CD14-positive monocyte (primary cell): ENCODE results near the gene DHX15. TPM values are rescaled to one million over a fixed set of nuclear protein-coding genes. Genes with fewer than 3 reads are reported as not detected.

Source experiments
- DNase-seq, 3 donors: peaks; one replicate each; pipeline ENCODE4 v3.0.0-alpha.2; 2011 to 2022
- H2AFZ ChIP-seq: 2 replicates; pipeline ENCODE4 v1.6.0; 2012; ENCODE audit warnings: mild to moderate bottlenecking, low read depth, low read length, inconsistent platforms; ENCODE audit not compliant: insufficient read depth, poor library complexity, severe bottlenecking
- H3K27ac ChIP-seq, 2 donors: 1 replicate in 1 of 2; 2 replicates in 1 of 2; pipeline ENCODE4 v1.5.1; 2012 to 2013; ENCODE audit warnings: low read length in 2 of 2, control low read depth in 1 of 2, inconsistent platforms in 1 of 2, low read depth in 1 of 2, mild to moderate bottlenecking in 1 of 2
- H3K27me3 ChIP-seq, 2 donors: one replicate each; pipeline versions ENCODE4 v1.6.0 to v1.6.1; 2011 to 2013; ENCODE audit warnings: low read length in 2 of 2; ENCODE audit not compliant: control insufficient read depth in 2 of 2, insufficient read depth in 2 of 2
- H3K36me3 ChIP-seq, 2 donors: replicated peaks in 1 of 2; 1 replicate in 1 of 2; 2 replicates in 1 of 2; pipeline versions ENCODE4 v1.5.1 to v1.6.1; 2012 to 2013; ENCODE audit warnings: low read length in 2 of 2, control low read depth in 1 of 2, inconsistent platforms in 1 of 2, mild to moderate bottlenecking in 1 of 2; ENCODE audit not compliant: insufficient read depth in 2 of 2, control insufficient read depth in 1 of 2
- H3K4me1 ChIP-seq, 2 donors: 1 replicate in 1 of 2; 2 replicates in 1 of 2; pipeline versions ENCODE4 v1.5.1 to v1.6.1; 2012 to 2013; ENCODE audit warnings: low read length in 2 of 2, control low read depth in 1 of 2, inconsistent platforms in 1 of 2, mild to moderate bottlenecking in 1 of 2, moderate library complexity in 1 of 2; ENCODE audit not compliant: insufficient read depth in 2 of 2, control insufficient read depth in 1 of 2
- H3K4me2 ChIP-seq: replicated peaks from 2 replicates; pipeline ENCODE3; 2012; ENCODE audit warnings: low read length, moderate library complexity, mild to moderate bottlenecking; ENCODE audit not compliant: poor library complexity, severe bottlenecking; ENCODE audit errors: extremely low read depth
- H3K4me3 ChIP-seq, 3 experiments: fragments of 200-600 bp in 1 of 3; sonication (generic) in 1 of 3; replicated peaks in 1 of 3; 1 replicate in 2 of 3; 2 replicates in 1 of 3; pipeline ENCODE4 v1.5.1; 2011 to 2013; ENCODE audit warnings: low read length in 3 of 3, mild to moderate bottlenecking in 3 of 3, control low read depth in 2 of 3, low read depth in 2 of 3, inconsistent platforms in 1 of 3, moderate library complexity in 1 of 3
- H3K79me2 ChIP-seq: 2 replicates; pipeline ENCODE4 v1.6.0; 2012; ENCODE audit warnings: mild to moderate bottlenecking, control low read depth, inconsistent platforms, low read length, moderate library complexity; ENCODE audit not compliant: insufficient read depth
- H3K9ac ChIP-seq: 2 replicates; pipeline ENCODE4 v1.6.0; 2017; ENCODE audit warnings: low read length, mild to moderate bottlenecking; ENCODE audit not compliant: insufficient read depth, poor library complexity, severe bottlenecking
- H3K9me3 ChIP-seq, 2 donors: replicated peaks in 1 of 2; 1 replicate in 1 of 2; 2 replicates in 1 of 2; pipeline versions ENCODE4 v1.5.1 to v1.6.1; 2012 to 2013; ENCODE audit warnings: low read length in 2 of 2, control low read depth in 1 of 2; ENCODE audit not compliant: control insufficient read depth in 1 of 2, insufficient read depth in 1 of 2
- H4K20me1 ChIP-seq: 2 replicates; pipeline ENCODE4 v1.6.0; 2012; ENCODE audit warnings: mild to moderate bottlenecking, low read length, control low read depth, moderate library complexity; ENCODE audit not compliant: insufficient read depth
- H3K27ac Mint-ChIP-seq, 7 donors: one replicate each; pipeline ENCODE4 v1.8.0; 2020; ENCODE audit warnings: mild to moderate bottlenecking in 7 of 7, mixed read lengths in 7 of 7, moderate library complexity in 6 of 7, inconsistent platforms in 2 of 7
- H3K27me3 Mint-ChIP-seq, 3 donors: one replicate each; pipeline ENCODE4 v1.8.0; 2021 to 2022; ENCODE audit warnings: low read depth in 3 of 3, mild to moderate bottlenecking in 3 of 3, mixed read lengths in 3 of 3, moderate library complexity in 3 of 3, inconsistent platforms in 1 of 3
- H3K36me3 Mint-ChIP-seq, 2 donors: one replicate each; pipeline ENCODE4 v1.8.0; 2020; ENCODE audit warnings: mixed read lengths in 2 of 2, inconsistent platforms in 1 of 2, mild to moderate bottlenecking in 1 of 2
- H3K4me1 Mint-ChIP-seq: one replicate; pipeline ENCODE4 v1.8.0; 2020; ENCODE audit warnings: mild to moderate bottlenecking, mixed read lengths
- H3K4me3 Mint-ChIP-seq, 2 donors: one replicate each; pipeline ENCODE4 v1.8.0; 2020; ENCODE audit warnings: mild to moderate bottlenecking in 2 of 2, mixed read lengths in 2 of 2, moderate library complexity in 1 of 2
- H3K9me3 Mint-ChIP-seq, 7 donors: one replicate each; pipeline ENCODE4 v1.8.0; 2020 to 2022; ENCODE audit warnings: mixed read lengths in 7 of 7, mild to moderate bottlenecking in 6 of 7, moderate library complexity in 6 of 7, inconsistent platforms in 2 of 7
- CTCF ChIP-seq: fragments of 200-600 bp; IDR thresholded peaks from one replicate; pipeline ENCODE4 v1.8.0; 2022; ENCODE audit warnings: antibody characterized with exemption, mild to moderate bottlenecking
- WGBS: methylation state at CpG from one replicate; pipeline ENCODE4 v1.1.5; 2013; ENCODE audit warnings: missing lambda C conversion rate; ENCODE audit not compliant: insufficient coverage; 5-methylcytosine and 5-hydroxymethylcytosine counted together
- intact Hi-C, 2 donors: fragments of 100-400 bp; cut with micrococcal nuclease; formaldehyde crosslinking; loops; one replicate each; pipeline versions ENCODE4 v1.15.0 to v1.15.1; 2023
- polyA plus RNA-seq, 3 donors: library from polyadenylated mRNA; depleted of rRNA in 1 of 3; unstranded in 2 of 3; stranded (reverse) in 1 of 3; fragments of 300-500 nt in 2 of 3; fragments of >200 nt in 1 of 3; fragmentation: Illumina TruSeq in 2 of 3; gene quantifications; 1 replicate in 2 of 3; 2 replicates in 1 of 3; pipeline ENCODE4 v1.2.3, GENCODE V29; 2012 to 2021

Gene DHX15
- polyA plus RNA-seq, 3 donors, result 27.2 to 77.7 (median 37.5) TPM

- no peaks in the 10 kb centered on the region for H3K27me3 Mint-ChIP-seq
These were observed 69.5 kb downstream of the DHX15 start for GRCh38 chr4:24514808-24515207.

DNA sequence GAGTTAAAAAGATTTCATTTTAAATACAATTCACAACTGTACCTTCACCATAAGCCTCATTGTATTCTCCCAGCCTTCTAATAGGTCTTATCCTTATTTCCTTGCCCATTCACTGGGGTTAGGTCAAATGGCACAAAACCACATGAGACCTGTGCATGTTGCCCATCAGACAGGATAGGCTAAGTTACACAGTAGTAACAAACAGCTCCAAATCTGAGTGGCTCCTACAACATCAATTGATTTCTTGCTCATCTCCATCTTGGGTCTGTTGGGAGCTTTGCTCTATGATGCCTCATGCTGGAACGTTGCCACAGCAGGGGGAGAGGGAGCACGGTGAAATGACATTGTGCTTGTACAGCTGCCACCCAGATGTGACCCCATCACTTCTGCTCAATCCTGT is 70.6 kb downstream of the DHX15 start:
- Mint-ChIP-seq H3K27ac (no peak overlapping the region), H3K4me3 (no peak overlapping the region), H3K9me3 (no peaks in the 10 kb centered on the region), H3K27me3 (no peaks in the 10 kb centered on the region), H3K36me3 (peaks cover 4 to 20% of the 10 kb centered on the region in 2 donors), H3K4me1 (peaks cover 4% of the 10 kb centered on the region)
- Histone ChIP-seq H3K9me3 (no peaks in the 10 kb centered on the region), H3K27ac (no peak overlapping the region), H4K20me1 (no peaks in the 10 kb centered on the region), H3K4me3 (no peak overlapping the region), H3K4me1 (no peaks in the 10 kb centered on the region), H3K4me2 (no peak overlapping the region), H3K36me3 (peaks cover 0 to 27% of the 10 kb centered on the region in 2 donors), H3K9ac (no peak overlapping the region), H3K27me3 (no peaks in the 10 kb centered on the region), H2AFZ (no peak overlapping the region), H3K79me2 (no peaks in the 10 kb centered on the region)
- intact Hi-C loops, result no loop called here
- 83% methylated on average over 2 of the region's 2 CpGs for WGBS
- DNase-seq, result no peak
- no peak for TF ChIP-seq CTCF

More at GRCh38 chr4:24514808-24515207, 69.5 kb downstream of the DHX15 start:
- Histone ChIP-seq H3K79me2 (no peaks in the 10 kb centered on the region), H3K27me3 (no peaks in the 10 kb centered on the region), H3K4me1 (no peaks in the 10 kb centered on the region), H3K4me3 (no peak overlapping the region), H3K36me3 (peaks cover 6 to 38% of the 10 kb centered on the region in 2 donors), H3K9me3 (no peaks in the 10 kb centered on the region), H3K27ac (no peak overlapping the region), H2AFZ (no peak overlapping the region), H4K20me1 (no peaks in the 10 kb centered on the region), H3K9ac (no peak overlapping the region), H3K4me2 (no peak overlapping the region)
- intact Hi-C loops, result no loop called here
- no peak for TF ChIP-seq CTCF
- no peak for DNase-seq
- Mint-ChIP-seq H3K36me3 (peaks cover 9 to 31% of the 10 kb centered on the region in 2 donors), H3K4me3 (no peak overlapping the region), H3K9me3 (no peaks in the 10 kb centered on the region), H3K27ac (no peak overlapping the region), H3K4me1 (peaks cover 4% of the 10 kb centered on the region)
- no CpG with 5 or more reads among the region's 1 CpG for WGBS
